Measurements from ENCODE around the gene TRIM9.

Gene TRIM9

GRCh38 chr14:51044961-51045360 lies 49.9 kb downstream of the TRIM9 start:
- DNase-seq (ENCODE audit: low read depth) = no peak
- no peak overlapping the region for H3K4me3 ChIP-seq (replicated peaks; ENCODE audit: low read depth, low read length)
- TF ChIP-seq CTCF (IDR thresholded peaks at IDR 0.05; ENCODE audit: low read length, missing control alignments) = no peak

- DNase-seq (ENCODE audit: low read depth) = no peak
- no peak for TF ChIP-seq CTCF (IDR thresholded peaks at IDR 0.05; ENCODE audit: low read length, missing control alignments)
- H3K4me3 ChIP-seq (replicated peaks; ENCODE audit: low read depth, low read length) = no peak overlapping the region
Observed at GRCh38 chr14:51041883-51042282, 53.0 kb downstream of the TRIM9 start.

- H3K4me3 ChIP-seq (replicated peaks; ENCODE audit: low read depth, low read length) = no peak overlapping the region
- DNase-seq (ENCODE audit: low read depth) = no peak
Observed at GRCh38 chr14:51041108-51041531, 53.8 kb downstream of the TRIM9 start.

GRCh38 chr14:51039252-51039651 lies 55.7 kb downstream of the TRIM9 start:
- H3K4me3 ChIP-seq (replicated peaks; ENCODE audit: low read depth, low read length) = no peak overlapping the region
- DNase-seq (ENCODE audit: low read depth) = no peak

More at GRCh38 chr14:51041108-51041531, 53.8 kb downstream of the TRIM9 start:
- TF ChIP-seq CTCF (IDR thresholded peaks at IDR 0.05; ENCODE audit: low read length, missing control alignments) = no peak

GRCh38 chr14:51035611-51036192 lies 59.2 kb downstream of the TRIM9 start:
- no peak for TF ChIP-seq CTCF (IDR thresholded peaks at IDR 0.05; ENCODE audit: low read length, missing control alignments)
- H3K4me3 ChIP-seq (replicated peaks; ENCODE audit: low read depth, low read length) = no peak overlapping the region
- no peak for DNase-seq (ENCODE audit: low read depth)

More at GRCh38 chr14:51039252-51039651, 55.7 kb downstream of the TRIM9 start:
- TF ChIP-seq CTCF (IDR thresholded peaks at IDR 0.05; ENCODE audit: low read length, missing control alignments) = no peak

- DNase-seq (ENCODE audit: low read depth) = no peak
- no peak for TF ChIP-seq CTCF (IDR thresholded peaks at IDR 0.05; ENCODE audit: low read length, missing control alignments)
- H3K4me3 ChIP-seq (replicated peaks; ENCODE audit: low read depth, low read length) = no peak overlapping the region
Observed at GRCh38 chr14:51028851-51029754, 65.8 kb downstream of the TRIM9 start.

Data from fibroblast of pulmonary artery (primary cell).